GM12878 (cell line): ENCODE data around the gene TNNC2.

Experiments used
- CEBPB ChIP-seq, 2 experiments: fragments of 150-350 bp in 1 of 2; IDR thresholded peaks; 2 replicates each; pipeline ENCODE4 v1.6.1; 2012 to 2014; ENCODE audit warnings: low read depth in 2 of 2, low read length in 2 of 2, borderline replicate concordance in 1 of 2, inconsistent platforms in 1 of 2
- EZH2 ChIP-seq: IDR thresholded peaks from 2 replicates; pipeline ENCODE4 v1.6.1; 2012; ENCODE audit warnings: low read depth, mild to moderate bottlenecking, control low read depth, inconsistent platforms, low read length, borderline replicate concordance; ENCODE audit not compliant: control insufficient read depth
- NR2C2 ChIP-seq: IDR thresholded peaks from 2 replicates; pipeline ENCODE4 v1.6.1; 2011; ENCODE audit warnings: borderline replicate concordance, low read depth; ENCODE audit not compliant: control insufficient read depth, insufficient read length
- POLR2A ChIP-seq: IDR thresholded peaks from 2 replicates; pipeline ENCODE4 v1.6.1; 2011; ENCODE audit warnings: low read depth, mild to moderate bottlenecking, low read length
- POLR2AphosphoS5 ChIP-seq: IDR thresholded peaks from 2 replicates; pipeline ENCODE4 v1.6.1; 2011; ENCODE audit warnings: mild to moderate bottlenecking, low read length, inconsistent platforms
- RBBP5 ChIP-seq: fragments of 200-600 bp; sonication (generic); conservative IDR thresholded peaks from 2 replicates; pipeline ENCODE4 v1.6.1; 2016
- RFX5 ChIP-seq: IDR thresholded peaks from 2 replicates; pipeline ENCODE4 v1.6.1; 2011; ENCODE audit warnings: low read depth, low read length, improper control_type of control experiment
- SIX5 ChIP-seq: IDR thresholded peaks from 2 replicates; pipeline ENCODE4 v1.6.1; 2011; ENCODE audit warnings: mild to moderate bottlenecking, low read depth, low read length, moderate library complexity; ENCODE audit not compliant: severe bottlenecking
- TF ChIP-seq, protein P1 (sequence below): IDR thresholded peaks from 2 replicates; pipeline ENCODE4 v1.6.1; 2012; ENCODE audit warnings: low read depth, low read length, improper control_type of control experiment
- TF ChIP-seq, protein P2 (sequence below), 3 experiments: IDR thresholded peaks in 2 of 3; conservative IDR thresholded peaks in 1 of 3; 2 replicates each; pipeline ENCODE4 v1.5.1; 2011; ENCODE audit warnings: low read depth in 3 of 3, low read length in 3 of 3, mild to moderate bottlenecking in 3 of 3, control low read depth in 2 of 3, moderate library complexity in 2 of 3, inconsistent platforms in 1 of 3, mixed read lengths in 1 of 3; ENCODE audit not compliant: control insufficient read depth in 2 of 3, insufficient read depth in 1 of 3; ENCODE audit errors: extremely low read depth in 1 of 3

DNA sequence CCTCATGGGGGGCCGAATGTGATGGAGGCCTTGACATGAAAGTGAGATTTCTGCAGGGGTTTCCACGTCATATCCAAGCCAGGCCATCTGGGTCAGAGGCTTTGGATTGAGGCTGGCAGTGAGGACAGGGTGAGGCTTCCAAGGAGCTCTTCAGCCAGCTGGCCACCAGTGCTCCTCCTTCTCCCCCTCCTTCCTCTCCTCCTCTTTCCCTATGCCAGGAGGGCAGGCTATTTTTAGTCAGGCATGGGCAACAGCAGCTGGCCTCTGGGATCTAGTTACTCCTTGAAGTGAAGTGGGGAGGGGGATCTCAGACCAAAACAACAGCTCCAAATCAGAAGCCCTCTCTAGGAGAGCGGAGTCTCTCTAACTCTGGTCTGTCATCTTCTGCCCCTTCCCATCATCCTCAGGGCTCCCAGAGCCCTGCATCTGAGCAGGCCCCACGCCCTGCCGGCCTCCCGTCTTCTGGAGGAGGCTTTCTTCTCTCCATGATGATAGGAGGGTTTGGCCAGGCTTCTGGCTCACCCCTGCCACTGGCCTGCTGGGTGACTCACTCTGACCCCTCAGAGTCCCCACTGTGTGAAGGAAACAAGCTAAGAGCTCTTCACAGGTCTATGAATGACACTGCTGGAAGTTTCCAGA lies 612 bp downstream of the TNNC2 start:
- TF ChIP-seq, protein P1, sequence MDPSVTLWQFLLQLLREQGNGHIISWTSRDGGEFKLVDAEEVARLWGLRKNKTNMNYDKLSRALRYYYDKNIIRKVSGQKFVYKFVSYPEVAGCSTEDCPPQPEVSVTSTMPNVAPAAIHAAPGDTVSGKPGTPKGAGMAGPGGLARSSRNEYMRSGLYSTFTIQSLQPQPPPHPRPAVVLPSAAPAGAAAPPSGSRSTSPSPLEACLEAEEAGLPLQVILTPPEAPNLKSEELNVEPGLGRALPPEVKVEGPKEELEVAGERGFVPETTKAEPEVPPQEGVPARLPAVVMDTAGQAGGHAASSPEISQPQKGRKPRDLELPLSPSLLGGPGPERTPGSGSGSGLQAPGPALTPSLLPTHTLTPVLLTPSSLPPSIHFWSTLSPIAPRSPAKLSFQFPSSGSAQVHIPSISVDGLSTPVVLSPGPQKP, result no peak
- TF ChIP-seq SIX5, result no peak
- no peak for TF ChIP-seq POLR2A
- TF ChIP-seq CEBPB (IDR thresholded peaks at IDR 0.05; ENCODE audit: borderline replicate concordance in 1 of 2, low read depth in 2 of 2, low read length in 2 of 2), result no peak
- TF ChIP-seq NR2C2, result no peak
- no peak for TF ChIP-seq RBBP5
- TF ChIP-seq, protein P2, sequence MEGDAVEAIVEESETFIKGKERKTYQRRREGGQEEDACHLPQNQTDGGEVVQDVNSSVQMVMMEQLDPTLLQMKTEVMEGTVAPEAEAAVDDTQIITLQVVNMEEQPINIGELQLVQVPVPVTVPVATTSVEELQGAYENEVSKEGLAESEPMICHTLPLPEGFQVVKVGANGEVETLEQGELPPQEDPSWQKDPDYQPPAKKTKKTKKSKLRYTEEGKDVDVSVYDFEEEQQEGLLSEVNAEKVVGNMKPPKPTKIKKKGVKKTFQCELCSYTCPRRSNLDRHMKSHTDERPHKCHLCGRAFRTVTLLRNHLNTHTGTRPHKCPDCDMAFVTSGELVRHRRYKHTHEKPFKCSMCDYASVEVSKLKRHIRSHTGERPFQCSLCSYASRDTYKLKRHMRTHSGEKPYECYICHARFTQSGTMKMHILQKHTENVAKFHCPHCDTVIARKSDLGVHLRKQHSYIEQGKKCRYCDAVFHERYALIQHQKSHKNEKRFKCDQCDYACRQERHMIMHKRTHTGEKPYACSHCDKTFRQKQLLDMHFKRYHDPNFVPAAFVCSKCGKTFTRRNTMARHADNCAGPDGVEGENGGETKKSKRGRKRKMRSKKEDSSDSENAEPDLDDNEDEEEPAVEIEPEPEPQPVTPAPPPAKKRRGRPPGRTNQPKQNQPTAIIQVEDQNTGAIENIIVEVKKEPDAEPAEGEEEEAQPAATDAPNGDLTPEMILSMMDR (IDR thresholded peaks at IDR 0.05 in 2 of 3, conservative IDR thresholded peaks at IDR 0.05 in 1 of 3; ENCODE audit: control insufficient read depth in 2 of 3, extremely low read depth in 1 of 3, insufficient read depth in 1 of 3, low read depth in 3 of 3, low read length in 3 of 3), result no peak
- TF ChIP-seq RFX5, result no peak
- TF ChIP-seq EZH2, result no peak
- TF ChIP-seq POLR2AphosphoS5, result no peak
